GM08714 (cell line): Measurements from ENCODE around the gene CIAPIN1.

ENCODE experiments used
- H3K4me3 ChIP-seq: fragments of 200-500 bp; sonication (Bioruptor generic); 2 replicates; pipeline ENCODE4 v1.5.1; 2014; ENCODE audit warnings: mild to moderate bottlenecking, low read length, inconsistent platforms
- ZNF274 ChIP-seq: IDR thresholded peaks from 2 replicates; pipeline ENCODE4 v1.6.1; 2012; ENCODE audit warnings: mild to moderate bottlenecking, low read depth, low read length

CIAPIN1 gene

DNA sequence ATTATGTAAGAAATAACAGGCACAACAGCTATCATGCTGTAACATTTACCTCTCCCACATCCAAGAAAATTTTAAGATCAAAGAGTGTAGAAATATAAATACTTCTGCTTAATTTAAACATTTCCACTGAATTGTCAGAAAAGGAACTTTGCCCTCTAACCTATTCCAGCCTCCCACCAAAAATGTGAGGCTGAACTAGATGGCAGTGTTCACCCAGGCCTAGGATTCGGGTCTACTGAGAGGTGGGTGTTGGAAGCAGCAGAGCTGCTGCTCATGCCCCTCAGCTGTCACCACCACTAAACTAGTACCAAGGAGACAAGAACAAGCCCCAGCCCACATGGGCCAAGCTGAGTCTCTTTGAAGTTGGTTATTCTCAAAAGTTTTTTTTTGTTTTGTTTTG lies 11.3 kb downstream of the CIAPIN1 start:
- TF ChIP-seq ZNF274: no peak
- no peak overlapping the region for H3K4me3 ChIP-seq

- no peak for TF ChIP-seq ZNF274
- no peak overlapping the region for H3K4me3 ChIP-seq
Observed at GRCh38 chr16:57434003-57434402, 13.2 kb downstream of the CIAPIN1 start.

- TF ChIP-seq ZNF274: no peak
Observed at GRCh38 chr16:57432989-57433388, 14.2 kb downstream of the CIAPIN1 start.

DNA sequence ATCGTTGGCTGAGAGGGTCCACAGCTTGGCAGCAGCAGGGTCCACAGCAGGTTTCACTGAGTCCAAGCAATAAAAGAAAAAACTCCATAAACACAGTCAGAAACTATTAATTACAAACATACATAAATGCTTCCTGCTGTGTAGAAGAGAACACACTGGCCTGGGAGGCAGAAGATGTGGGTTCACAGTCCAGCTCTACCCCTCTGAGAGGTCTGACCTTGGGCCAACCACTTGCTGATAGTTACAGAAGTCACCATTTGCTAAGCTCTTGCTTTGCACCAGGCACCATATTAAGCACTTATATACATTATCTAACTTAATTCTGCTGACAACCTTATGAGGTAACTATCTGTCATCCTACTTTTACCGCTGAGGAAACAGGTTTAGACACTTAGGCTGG lies 14.7 kb downstream of the CIAPIN1 start:
- H3K4me3 ChIP-seq: no peak overlapping the region
- TF ChIP-seq ZNF274: no peak

More at GRCh38 chr16:57432989-57433388, 14.2 kb downstream of the CIAPIN1 start:
- no peak overlapping the region for H3K4me3 ChIP-seq

DNA sequence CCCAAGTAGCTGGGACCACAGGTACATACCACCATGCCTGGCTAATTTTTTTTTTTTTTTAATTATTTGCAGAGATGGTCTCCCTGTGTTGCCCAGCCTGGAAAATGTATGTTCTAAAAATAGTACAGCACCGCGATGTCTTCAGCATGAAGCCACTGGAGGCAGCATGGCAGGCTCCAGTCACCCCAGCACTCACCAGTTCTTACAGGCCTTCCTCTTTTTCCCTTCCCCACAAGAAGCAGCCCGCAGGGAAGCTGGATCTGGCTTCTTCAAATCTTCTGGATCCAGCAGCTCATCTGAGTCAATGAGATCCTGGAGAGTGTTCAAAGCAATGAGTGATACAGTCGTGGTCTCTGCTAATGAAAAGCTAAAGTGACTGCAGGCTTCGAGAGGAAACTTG lies 16.2 kb downstream of the CIAPIN1 start:
- TF ChIP-seq ZNF274: no peak
- H3K4me3 ChIP-seq: no peak overlapping the region

- TF ChIP-seq ZNF274: no peak
Observed at GRCh38 chr16:57427824-57428223, 19.4 kb downstream of the CIAPIN1 start.

GRCh38 chr16:57427307-57427706 lies 19.9 kb downstream of the CIAPIN1 start:
- no peak overlapping the region for H3K4me3 ChIP-seq
- TF ChIP-seq ZNF274: no peak

More at GRCh38 chr16:57427824-57428223, 19.4 kb downstream of the CIAPIN1 start:
- no peak overlapping the region for H3K4me3 ChIP-seq

- H3K4me3 ChIP-seq: no peak overlapping the region
- TF ChIP-seq ZNF274: no peak
Observed at GRCh38 chr16:57426356-57426755, 20.8 kb downstream of the CIAPIN1 start.

- H3K4me3 ChIP-seq: no peak overlapping the region
- no peak for TF ChIP-seq ZNF274
Observed at GRCh38 chr16:57424583-57424982, 22.6 kb downstream of the CIAPIN1 start.

- H3K4me3 ChIP-seq: no peak overlapping the region
- no peak for TF ChIP-seq ZNF274
Observed at GRCh38 chr16:57423152-57423551, 24.0 kb downstream of the CIAPIN1 start.

GRCh38 chr16:57422026-57422944 lies 24.9 kb downstream of the CIAPIN1 start:
- H3K4me3 ChIP-seq: no peak overlapping the region
- TF ChIP-seq ZNF274: no peak

- H3K4me3 ChIP-seq: no peak overlapping the region
- TF ChIP-seq ZNF274: no peak
Observed at GRCh38 chr16:57419506-57419905, 27.7 kb downstream of the CIAPIN1 start.

- no peak overlapping the region for H3K4me3 ChIP-seq
Observed at GRCh38 chr16:57416084-57416483, 31.1 kb downstream of the CIAPIN1 start.

GRCh38 chr16:57413733-57414132 lies 33.5 kb downstream of the CIAPIN1 start:
- no peak overlapping the region for H3K4me3 ChIP-seq
- TF ChIP-seq ZNF274: no peak

More at GRCh38 chr16:57416084-57416483, 31.1 kb downstream of the CIAPIN1 start:
- no peak for TF ChIP-seq ZNF274

GRCh38 chr16:57413301-57413730 lies 33.9 kb downstream of the CIAPIN1 start:
- H3K4me3 ChIP-seq: no peak overlapping the region

DNA sequence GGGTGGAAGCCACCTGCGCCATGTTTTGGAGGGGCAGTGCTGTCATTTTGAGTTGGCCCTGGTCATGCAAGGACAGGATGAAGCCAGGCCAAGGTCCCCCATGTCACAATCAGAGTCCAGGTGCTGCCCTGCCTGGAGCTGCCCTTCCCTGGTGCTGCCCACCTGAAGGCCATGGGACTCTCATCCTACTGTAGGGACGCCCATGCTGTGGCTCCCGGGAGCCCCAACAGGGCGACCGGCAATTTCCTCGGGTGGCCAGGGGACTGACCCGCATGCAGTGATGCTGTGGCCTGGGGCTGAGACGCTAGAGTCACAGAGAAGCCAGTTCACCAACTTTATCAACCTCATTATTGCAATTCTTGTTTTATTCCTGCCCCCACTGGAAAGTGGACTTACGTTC lies 34.6 kb downstream of the CIAPIN1 start:
- no peak overlapping the region for H3K4me3 ChIP-seq
- no peak for TF ChIP-seq ZNF274

More at GRCh38 chr16:57413301-57413730, 33.9 kb downstream of the CIAPIN1 start:
- no peak for TF ChIP-seq ZNF274
